OCI-LY1 (cell line): Measurements from ENCODE around the gene PSMD2.
"Not testable (repeated sequence)": the region's sequence is repeated elsewhere in the genome, so short reads cannot be mapped to it uniquely, and the experiment has no call there.

Experiments
- H2AFZ ChIP-seq: fragments of 200-600 bp; sonication (generic), shearing (Covaris generic); 2 replicates; pipeline ENCODE4 v1.6.0; 2014; ENCODE audit warnings: antibody characterized with exemption, mild to moderate bottlenecking, low read length
- H3F3A ChIP-seq: fragments of 200-600 bp; sonication (generic), shearing (Covaris generic); 2 replicates; pipeline ENCODE4 v1.6.0; 2014; ENCODE audit warnings: mild to moderate bottlenecking, antibody characterized with exemption, low read length, moderate library complexity; ENCODE audit not compliant: insufficient read depth
- H3K27ac ChIP-seq: fragments of 200-600 bp; sonication (generic); 2 replicates; pipeline ENCODE4 v1.5.1; 2014; ENCODE audit warnings: low read length, mixed run types, mild to moderate bottlenecking, low read depth; ENCODE audit not compliant: poor library complexity, severe bottlenecking
- H3K27me3 ChIP-seq: fragments of 200-600 bp; sonication (generic); 2 replicates; pipeline ENCODE4 v1.6.0; 2014; ENCODE audit warnings: antibody characterized with exemption, mild to moderate bottlenecking, low read length, moderate library complexity; ENCODE audit not compliant: insufficient read depth
- H3K36me3 ChIP-seq: fragments of 200-600 bp; sonication (generic); 2 replicates; pipeline ENCODE4 v1.6.1; 2014; ENCODE audit warnings: mild to moderate bottlenecking, antibody characterized with exemption, low read length, moderate library complexity, mixed read lengths; ENCODE audit not compliant: insufficient read depth
- H3K4me1 ChIP-seq: fragments of 200-600 bp; sonication (generic); 2 replicates; pipeline ENCODE4 v1.5.1; 2014; ENCODE audit warnings: mild to moderate bottlenecking, low read length, moderate library complexity; ENCODE audit not compliant: insufficient read depth, severe bottlenecking
- H3K4me2 ChIP-seq: fragments of 200-600 bp; sonication (generic), shearing (Covaris generic); 2 replicates; pipeline ENCODE4 v1.6.1; 2014; ENCODE audit warnings: low read length
- H3K4me3 ChIP-seq: fragments of 200-600 bp; sonication (generic); 2 replicates; pipeline ENCODE4 v1.5.1; 2014; ENCODE audit warnings: low read length, low read depth, mild to moderate bottlenecking, mixed read lengths; ENCODE audit not compliant: poor library complexity, severe bottlenecking
- H3K79me2 ChIP-seq: fragments of 200-600 bp; shearing (Covaris generic); 2 replicates; pipeline ENCODE4 v1.6.1; 2016; ENCODE audit warnings: mixed run types, low read length, mixed read lengths; ENCODE audit not compliant: insufficient read depth
- H3K9ac ChIP-seq: fragments of 200-600 bp; sonication (generic), shearing (Covaris generic); 2 replicates; pipeline ENCODE4 v1.6.1; 2014; ENCODE audit warnings: mild to moderate bottlenecking, low read length, mixed read lengths
- H3K9me2 ChIP-seq: fragments of 200-600 bp; sonication (generic), shearing (Covaris generic); 2 replicates; pipeline ENCODE4 v1.6.1; 2014; ENCODE audit warnings: low read depth, mild to moderate bottlenecking, low read length, mixed read lengths
- H3K9me3 ChIP-seq: fragments of 200-600 bp; shearing (Covaris generic); 2 replicates; pipeline ENCODE4 v1.6.1; 2014; ENCODE audit warnings: low read length, mixed read lengths
- H4K20me1 ChIP-seq: fragments of 200-600 bp; sonication (generic), shearing (Covaris generic); 2 replicates; pipeline ENCODE4 v1.6.0; 2016; ENCODE audit warnings: mild to moderate bottlenecking, low read length; ENCODE audit not compliant: insufficient read depth
- EZH2 ChIP-seq: fragments of 200-600 bp; sonication (generic), shearing (Covaris generic); IDR thresholded peaks from 2 replicates; pipeline ENCODE4 v1.8.0; 2017; ENCODE audit warnings: borderline replicate concordance, mixed run types, mild to moderate bottlenecking, antibody characterized with exemption, low read length, moderate library complexity, mixed read lengths
- TF ChIP-seq, protein P1 (sequence below): fragments of 200-600 bp; sonication (generic), shearing (Covaris generic); IDR thresholded peaks from 2 replicates; pipeline ENCODE4 v1.5.1; 2017; ENCODE audit warnings: mild to moderate bottlenecking, antibody characterized with exemption, low read length, moderate library complexity, mixed read lengths

Gene PSMD2

DNA sequence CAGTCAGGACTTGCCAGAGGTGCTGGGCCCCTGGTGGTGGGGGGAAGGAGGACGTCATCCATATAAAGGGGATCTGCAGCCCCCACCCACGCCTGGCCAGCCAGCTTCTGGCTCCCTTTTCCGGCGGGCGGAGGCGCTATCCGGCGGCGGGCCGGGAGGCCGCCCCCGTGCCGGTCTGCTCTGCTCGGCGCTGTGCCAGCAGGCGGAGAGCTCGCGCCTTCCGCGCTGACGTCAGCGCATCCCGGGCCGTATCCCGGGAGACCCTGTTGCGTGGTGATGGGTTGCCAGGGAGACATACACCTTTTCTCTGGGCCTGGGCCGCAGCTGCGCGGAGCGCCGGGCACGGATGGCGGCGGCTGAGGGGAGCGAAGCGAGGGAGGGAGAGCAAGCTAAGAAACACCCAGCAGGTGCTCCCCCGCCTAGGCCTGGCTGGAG is 39.5 kb downstream of the PSMD2 start:
- Histone ChIP-seq H3K36me3 (peaks cover 20% of the 10 kb centered on the region), H3K79me2 (no peaks in the 10 kb centered on the region), H3K4me1 (peaks cover 16% of the 10 kb centered on the region), H3K4me3 (no peak overlapping the region), H3K9me3 (no peaks in the 10 kb centered on the region), H3K27ac (no peak overlapping the region), H3K9me2 (no peaks in the 10 kb centered on the region), H2AFZ (no peak overlapping the region), H3K9ac (no peak overlapping the region), H3F3A (peaks cover 15% of the 10 kb centered on the region; the same call in 1 of the 2 replicates), H3K4me2 (no peak overlapping the region), H4K20me1 (no peaks in the 10 kb centered on the region), H3K27me3 (no peaks in the 10 kb centered on the region; the same call in 1 of the 2 replicates)
- TF ChIP-seq EZH2 = no peak
- TF ChIP-seq, protein P1, sequence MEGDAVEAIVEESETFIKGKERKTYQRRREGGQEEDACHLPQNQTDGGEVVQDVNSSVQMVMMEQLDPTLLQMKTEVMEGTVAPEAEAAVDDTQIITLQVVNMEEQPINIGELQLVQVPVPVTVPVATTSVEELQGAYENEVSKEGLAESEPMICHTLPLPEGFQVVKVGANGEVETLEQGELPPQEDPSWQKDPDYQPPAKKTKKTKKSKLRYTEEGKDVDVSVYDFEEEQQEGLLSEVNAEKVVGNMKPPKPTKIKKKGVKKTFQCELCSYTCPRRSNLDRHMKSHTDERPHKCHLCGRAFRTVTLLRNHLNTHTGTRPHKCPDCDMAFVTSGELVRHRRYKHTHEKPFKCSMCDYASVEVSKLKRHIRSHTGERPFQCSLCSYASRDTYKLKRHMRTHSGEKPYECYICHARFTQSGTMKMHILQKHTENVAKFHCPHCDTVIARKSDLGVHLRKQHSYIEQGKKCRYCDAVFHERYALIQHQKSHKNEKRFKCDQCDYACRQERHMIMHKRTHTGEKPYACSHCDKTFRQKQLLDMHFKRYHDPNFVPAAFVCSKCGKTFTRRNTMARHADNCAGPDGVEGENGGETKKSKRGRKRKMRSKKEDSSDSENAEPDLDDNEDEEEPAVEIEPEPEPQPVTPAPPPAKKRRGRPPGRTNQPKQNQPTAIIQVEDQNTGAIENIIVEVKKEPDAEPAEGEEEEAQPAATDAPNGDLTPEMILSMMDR = no peak

DNA sequence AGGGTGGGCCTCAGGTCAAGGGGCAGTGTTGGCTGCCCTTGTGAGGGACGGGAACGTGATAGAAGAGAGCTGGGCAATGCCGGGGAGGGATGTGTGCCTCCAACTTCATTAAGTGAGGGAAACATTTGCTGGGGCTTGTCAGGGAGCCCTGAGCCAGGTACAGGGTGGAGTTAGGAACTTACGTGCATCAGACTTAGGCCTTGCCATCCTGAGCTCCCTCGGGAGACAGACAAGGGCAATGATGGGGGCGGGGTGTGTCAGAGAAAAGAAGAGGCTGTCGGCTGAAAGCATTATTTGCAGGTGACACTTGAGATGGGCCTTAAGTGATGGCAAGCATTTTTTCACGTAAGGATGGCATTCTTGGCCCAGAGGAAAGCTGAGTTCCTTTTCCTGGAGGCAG is 40.0 kb downstream of the PSMD2 start:
- H3K9ac ChIP-seq = no peak overlapping the region
- no peak overlapping the region for H3K4me2 ChIP-seq

DNA sequence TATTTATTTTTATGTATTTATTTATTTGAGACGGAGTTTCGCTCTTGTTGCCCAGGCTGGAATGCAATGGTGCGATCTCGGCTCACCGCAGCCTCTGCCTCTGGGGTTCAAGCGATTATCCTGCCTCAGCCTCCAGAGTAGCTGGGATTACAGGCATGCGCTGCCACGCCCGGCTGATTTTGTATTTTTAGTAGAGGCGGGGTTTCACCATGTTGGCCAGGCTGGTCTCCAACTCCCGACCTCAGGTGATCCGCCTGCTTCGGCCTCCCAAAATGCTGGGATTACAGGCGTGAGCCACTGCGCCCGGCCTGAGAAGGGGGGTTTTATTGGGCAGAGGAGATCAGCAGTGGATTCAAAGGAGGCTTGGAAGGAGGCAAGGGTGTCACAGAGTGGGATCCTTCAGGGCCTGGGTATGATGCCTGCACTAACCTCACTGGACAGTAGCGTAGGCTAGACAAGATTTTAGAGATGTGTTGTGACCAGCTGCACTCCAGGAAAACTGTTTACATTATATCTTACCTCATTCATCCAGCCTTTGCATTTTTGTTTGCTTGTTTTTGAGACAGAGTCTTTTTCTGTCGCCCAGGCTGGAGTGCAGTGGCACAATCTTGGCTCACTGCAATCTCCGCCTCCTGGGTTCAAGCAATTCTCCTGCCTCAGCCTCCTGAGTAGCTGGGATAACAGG is 40.6 kb downstream of the PSMD2 start:
- not testable (repeated sequence) for H3K27me3 ChIP-seq, H4K20me1 ChIP-seq, H3K79me2 ChIP-seq, H3K27ac ChIP-seq, H3K4me2 ChIP-seq, H3K9ac ChIP-seq, H3K9me2 ChIP-seq, H3K9me3 ChIP-seq, H3K4me3 ChIP-seq, H3F3A ChIP-seq, H3K36me3 ChIP-seq, H2AFZ ChIP-seq
- H3K4me1 ChIP-seq = peaks cover 16% of the 10 kb centered on the region

More for the DNA sequence above, 40.0 kb downstream of the PSMD2 start:
- Histone ChIP-seq H3F3A (peaks cover 11% of the 10 kb centered on the region; the same call in 1 of the 2 replicates), H3K36me3 (peaks cover 15% of the 10 kb centered on the region), H3K9me2 (no peaks in the 10 kb centered on the region), H3K4me3 (no peak overlapping the region), H3K27ac (no peak overlapping the region), H3K79me2 (no peaks in the 10 kb centered on the region), H3K27me3 (no peaks in the 10 kb centered on the region; the same call in 1 of the 2 replicates), H3K4me1 (peaks cover 16% of the 10 kb centered on the region), H2AFZ (no peak overlapping the region), H3K9me3 (no peaks in the 10 kb centered on the region), H4K20me1 (no peaks in the 10 kb centered on the region)
- no peak for TF ChIP-seq EZH2
- TF ChIP-seq, protein P1 = no peak

DNA sequence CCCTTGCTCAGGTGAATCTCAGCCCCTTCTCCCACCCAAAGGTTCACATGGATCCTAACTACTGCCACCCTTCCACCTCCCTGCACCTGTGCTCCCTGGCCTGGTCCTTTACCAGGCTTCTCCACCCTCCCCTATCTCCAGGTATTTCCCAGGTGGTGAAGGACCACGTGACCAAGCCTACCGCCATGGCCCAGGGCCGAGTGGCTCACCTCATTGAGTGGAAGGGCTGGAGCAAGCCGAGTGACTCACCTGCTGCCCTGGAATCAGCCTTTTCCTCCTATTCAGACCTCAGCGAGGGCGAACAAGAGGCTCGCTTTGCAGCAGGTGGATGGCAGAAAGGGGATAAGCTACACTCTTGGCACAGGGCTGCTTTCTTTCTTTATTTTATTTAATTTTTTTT is 42.9 kb downstream of the PSMD2 start:
- H3K4me1 ChIP-seq = no peaks in the 10 kb centered on the region
- no peak for TF ChIP-seq EZH2
- H3F3A ChIP-seq = no peaks in the 10 kb centered on the region
- no peaks in the 10 kb centered on the region for H3K9me3 ChIP-seq
- no peaks in the 10 kb centered on the region; the same call in 1 of the 2 replicates for H3K27me3 ChIP-seq
- no peak overlapping the region for H2AFZ ChIP-seq
- H3K9ac ChIP-seq = no peak overlapping the region
- no peak overlapping the region for H3K4me2 ChIP-seq
- H3K79me2 ChIP-seq = no peaks in the 10 kb centered on the region
- no peaks in the 10 kb centered on the region; the same call in 1 of the 2 replicates for H3K36me3 ChIP-seq
- no peaks in the 10 kb centered on the region for H4K20me1 ChIP-seq
- H3K27ac ChIP-seq = no peak overlapping the region
- H3K9me2 ChIP-seq = no peaks in the 10 kb centered on the region
- H3K4me3 ChIP-seq = no peak overlapping the region
